ENCODE results near the gene SLC39A3. TPM values are rescaled to one million over a fixed set of nuclear protein-coding genes. Genes with fewer than 3 reads are reported as not detected.

SLC39A3 gene
- total and polyA plus RNA-seq, 2 donors (not counting 1 experiment from before 2014, with no cell fraction given): 23.9 to 28.2 TPM

GRCh38 chr19:2734589-2735288 is 5.1 kb downstream of the SLC39A3 start:
- H3K4me2 ChIP-seq (ENCODE audit: extremely low read depth, insufficient read depth, low read length): no peak overlapping the region
- peaks cover 5% of the 10 kb centered on the region for H3K4me1 ChIP-seq (ENCODE audit: control insufficient read depth, extremely low read depth, insufficient read depth, low read length)
- peaks cover 10% of the 10 kb centered on the region for H3K36me3 ChIP-seq (ENCODE audit: control insufficient read depth, insufficient read depth, low read length)
- H4K20me1 ChIP-seq (ENCODE audit: control insufficient read depth, extremely low read depth, insufficient read depth, low read length): no peaks in the 10 kb centered on the region
- TF ChIP-seq EZH2 (IDR thresholded peaks at IDR 0.05; ENCODE audit: low read length, missing control alignments): no peak
- no peak for TF ChIP-seq CTCF (conservative IDR thresholded peaks at IDR 0.05 in 1 of 2, IDR thresholded peaks at IDR 0.05 in 1 of 2; ENCODE audit: low read depth in 1 of 2, low read length in 2 of 2)
- no peak overlapping the region for H3K9ac ChIP-seq (ENCODE audit: insufficient read depth, low read length)
- H3K9me3 ChIP-seq (ENCODE audit: control insufficient read depth, insufficient read depth, low read depth, low read length): no peaks in the 10 kb centered on the region
- H3K27me3 ChIP-seq (ENCODE audit: control insufficient read depth, insufficient read depth, low read length): no peaks in the 10 kb centered on the region
- H3K79me2 ChIP-seq (ENCODE audit: control insufficient read depth, insufficient read depth, low read length): peaks cover 4% of the 10 kb centered on the region
- DNase-seq (ENCODE audit: low read depth in 2 of 2): no peak
- no peak overlapping the region for H3K27ac ChIP-seq (ENCODE audit: insufficient read depth, low read length)
- H2AFZ ChIP-seq (ENCODE audit: low read length): no peak overlapping the region
- H3K4me3 ChIP-seq (replicated peaks in 1 of 4; ENCODE audit: control extremely low read depth in 1 of 4, insufficient read depth in 1 of 4, low read depth in 3 of 4, low read length in 4 of 4): no peak overlapping the region

- peaks cover 2% of the 10 kb centered on the region for H3K4me1 ChIP-seq (ENCODE audit: control insufficient read depth, extremely low read depth, insufficient read depth, low read length)
- H3K9me3 ChIP-seq (ENCODE audit: control insufficient read depth, insufficient read depth, low read depth, low read length): no peaks in the 10 kb centered on the region
- H3K9ac ChIP-seq (ENCODE audit: insufficient read depth, low read length): no peak overlapping the region
- no peak overlapping the region for H3K27ac ChIP-seq (ENCODE audit: insufficient read depth, low read length)
- no peak overlapping the region for H3K4me3 ChIP-seq (replicated peaks in 1 of 4; ENCODE audit: control extremely low read depth in 1 of 4, insufficient read depth in 1 of 4, low read depth in 3 of 4, low read length in 4 of 4)
- H2AFZ ChIP-seq (ENCODE audit: low read length): no peak overlapping the region
- H3K4me2 ChIP-seq (ENCODE audit: extremely low read depth, insufficient read depth, low read length): no peak overlapping the region
- DNase-seq (ENCODE audit: low read depth in 2 of 2): no peak
- H4K20me1 ChIP-seq (ENCODE audit: control insufficient read depth, extremely low read depth, insufficient read depth, low read length): no peaks in the 10 kb centered on the region
- H3K79me2 ChIP-seq (ENCODE audit: control insufficient read depth, insufficient read depth, low read length): peaks cover under 1% of the 10 kb centered on the region
- peaks cover 10% of the 10 kb centered on the region for H3K36me3 ChIP-seq (ENCODE audit: control insufficient read depth, insufficient read depth, low read length)
- TF ChIP-seq EZH2 (IDR thresholded peaks at IDR 0.05; ENCODE audit: low read length, missing control alignments) (no peak), CTCF (conservative IDR thresholded peaks at IDR 0.05 in 1 of 2, IDR thresholded peaks at IDR 0.05 in 1 of 2; ENCODE audit: low read depth in 1 of 2, low read length in 2 of 2) (no peak)
- no peaks in the 10 kb centered on the region for H3K27me3 ChIP-seq (ENCODE audit: control insufficient read depth, insufficient read depth, low read length)
These were observed 5.8 kb downstream of the SLC39A3 start for GRCh38 chr19:2733930-2734588.

GRCh38 chr19:2732883-2733282 is 6.9 kb downstream of the SLC39A3 start:
- H3K4me2 ChIP-seq (ENCODE audit: extremely low read depth, insufficient read depth, low read length): no peak overlapping the region
- H3K79me2 ChIP-seq (ENCODE audit: control insufficient read depth, insufficient read depth, low read length): no peaks in the 10 kb centered on the region
- H3K4me1 ChIP-seq (ENCODE audit: control insufficient read depth, extremely low read depth, insufficient read depth, low read length): no peaks in the 10 kb centered on the region
- H3K9ac ChIP-seq (ENCODE audit: insufficient read depth, low read length): no peak overlapping the region
- H3K36me3 ChIP-seq (ENCODE audit: control insufficient read depth, insufficient read depth, low read length): peaks cover 10% of the 10 kb centered on the region
- peaks cover 2% of the 10 kb centered on the region for H3K27me3 ChIP-seq (ENCODE audit: control insufficient read depth, insufficient read depth, low read length)
- DNase-seq (ENCODE audit: low read depth in 2 of 2): no peak
- H2AFZ ChIP-seq (ENCODE audit: low read length): no peak overlapping the region
- TF ChIP-seq CTCF (conservative IDR thresholded peaks at IDR 0.05 in 1 of 2, IDR thresholded peaks at IDR 0.05 in 1 of 2; ENCODE audit: low read depth in 1 of 2, low read length in 2 of 2) (no peak), EZH2 (IDR thresholded peaks at IDR 0.05; ENCODE audit: low read length, missing control alignments) (no peak)
- H3K4me3 ChIP-seq (replicated peaks in 1 of 4; ENCODE audit: control extremely low read depth in 1 of 4, insufficient read depth in 1 of 4, low read depth in 3 of 4, low read length in 4 of 4): no peak overlapping the region
- H3K27ac ChIP-seq (ENCODE audit: insufficient read depth, low read length): no peak overlapping the region
- no peaks in the 10 kb centered on the region for H3K9me3 ChIP-seq (ENCODE audit: control insufficient read depth, insufficient read depth, low read depth, low read length)
- H4K20me1 ChIP-seq (ENCODE audit: control insufficient read depth, extremely low read depth, insufficient read depth, low read length): no peaks in the 10 kb centered on the region
